Measurements from ENCODE around the gene SLC66A2. TPM values are rescaled to one million over a fixed set of nuclear protein-coding genes. Genes with fewer than 3 reads are reported as not detected.
A peak's percentile ranks its signal among the peaks of the same experiment; 100 is the strongest.

Gene SLC66A2
- total and polyA plus RNA-seq, 8 donors = 17.3 to 69.8 (median 24.4) TPM

DNA sequence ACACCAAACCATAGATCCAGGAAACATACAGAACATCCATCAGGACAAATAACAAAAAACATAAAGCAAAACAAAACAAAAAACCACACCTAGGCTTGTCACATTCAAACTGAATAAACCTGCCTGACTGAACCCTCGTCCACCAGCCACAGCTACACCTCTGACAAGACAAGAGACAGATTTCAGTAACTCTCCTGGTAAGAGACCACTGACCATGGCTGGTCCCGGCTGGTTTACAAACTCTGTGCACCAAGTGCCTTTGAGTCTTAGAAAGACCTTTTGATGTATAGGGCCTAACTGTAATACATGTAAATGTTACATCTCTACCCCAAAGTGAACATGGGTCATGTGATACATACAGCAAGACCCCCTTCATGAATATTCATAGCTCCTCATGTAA is 4.8 kb upstream of the SLC66A2 start:
- ATAC-seq (no peak), DNase-seq (no peak)
- H3K27me3 ChIP-seq = peaks cover 0 to 7% of the 10 kb centered on the region in 2 donors
- intact Hi-C loops (cut with DNase I) = no loop called here
- TF ChIP-seq, protein P1, sequence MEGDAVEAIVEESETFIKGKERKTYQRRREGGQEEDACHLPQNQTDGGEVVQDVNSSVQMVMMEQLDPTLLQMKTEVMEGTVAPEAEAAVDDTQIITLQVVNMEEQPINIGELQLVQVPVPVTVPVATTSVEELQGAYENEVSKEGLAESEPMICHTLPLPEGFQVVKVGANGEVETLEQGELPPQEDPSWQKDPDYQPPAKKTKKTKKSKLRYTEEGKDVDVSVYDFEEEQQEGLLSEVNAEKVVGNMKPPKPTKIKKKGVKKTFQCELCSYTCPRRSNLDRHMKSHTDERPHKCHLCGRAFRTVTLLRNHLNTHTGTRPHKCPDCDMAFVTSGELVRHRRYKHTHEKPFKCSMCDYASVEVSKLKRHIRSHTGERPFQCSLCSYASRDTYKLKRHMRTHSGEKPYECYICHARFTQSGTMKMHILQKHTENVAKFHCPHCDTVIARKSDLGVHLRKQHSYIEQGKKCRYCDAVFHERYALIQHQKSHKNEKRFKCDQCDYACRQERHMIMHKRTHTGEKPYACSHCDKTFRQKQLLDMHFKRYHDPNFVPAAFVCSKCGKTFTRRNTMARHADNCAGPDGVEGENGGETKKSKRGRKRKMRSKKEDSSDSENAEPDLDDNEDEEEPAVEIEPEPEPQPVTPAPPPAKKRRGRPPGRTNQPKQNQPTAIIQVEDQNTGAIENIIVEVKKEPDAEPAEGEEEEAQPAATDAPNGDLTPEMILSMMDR (IDR thresholded peaks at IDR 0.05) = no peak
- H3K27ac ChIP-seq = no peak overlapping the region
- H3K4me3 ChIP-seq = no peak overlapping the region
- H3K4me1 ChIP-seq = peaks cover 3 to 21% of the 10 kb centered on the region in 2 donors
- H3K9me3 ChIP-seq = no peaks in the 10 kb centered on the region
- no peaks in the 10 kb centered on the region for H3K36me3 ChIP-seq

DNA sequence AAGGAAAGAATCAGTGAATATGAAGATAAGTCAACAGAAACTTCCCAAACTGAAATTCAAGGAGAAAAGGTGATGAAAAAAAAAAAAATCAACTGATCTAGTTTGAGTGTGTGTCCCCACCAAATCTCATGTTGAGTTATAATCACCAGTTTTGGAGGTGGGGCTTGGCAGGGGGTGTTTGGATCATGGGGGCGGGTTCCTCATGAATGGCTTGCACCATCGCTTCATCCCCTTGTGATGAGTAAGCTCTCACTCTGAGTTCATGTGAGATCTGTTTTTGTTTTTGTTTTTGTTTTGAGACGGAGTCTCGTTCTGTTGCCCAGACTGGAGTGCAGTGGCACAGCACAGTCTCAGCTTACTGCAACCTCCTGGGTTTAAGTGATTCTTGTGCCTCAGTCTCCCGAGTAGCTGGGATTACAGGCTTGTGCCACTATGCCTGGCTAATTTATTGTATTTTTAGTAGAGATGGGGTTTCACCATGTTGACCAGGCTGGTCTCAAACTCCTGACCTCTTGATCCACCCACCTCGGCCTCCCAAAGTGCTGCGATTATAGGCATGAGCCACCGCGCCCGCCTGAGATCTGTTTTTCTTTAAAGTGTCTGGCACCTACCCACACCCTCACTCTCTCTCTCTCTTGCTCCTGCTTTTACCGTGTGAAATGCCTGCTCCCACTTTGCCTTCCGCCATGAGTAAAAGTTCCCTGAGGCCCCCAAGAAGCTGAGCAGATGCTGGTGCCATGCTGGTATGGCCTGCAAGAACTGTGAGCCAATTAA is 4.0 kb upstream of the SLC66A2 start:
- Histone ChIP-seq H3K27me3 (peaks cover 0 to 7% of the 10 kb centered on the region in 2 donors), H3K4me3 (no peak overlapping the region), H3K27ac (peak overlapping the region in 1 of 2 donors; percentile 67), H3K9me3 (no peaks in the 10 kb centered on the region), H3K36me3 (no peaks in the 10 kb centered on the region), H3K4me1 (peaks cover 0 to 16% of the 10 kb centered on the region in 2 donors)
- DNase-seq (no peak), ATAC-seq (no peak)
- TF ChIP-seq, protein P1 (IDR thresholded peaks at IDR 0.05) = no peak
- intact Hi-C loops (cut with DNase I) = no loop called here

DNA sequence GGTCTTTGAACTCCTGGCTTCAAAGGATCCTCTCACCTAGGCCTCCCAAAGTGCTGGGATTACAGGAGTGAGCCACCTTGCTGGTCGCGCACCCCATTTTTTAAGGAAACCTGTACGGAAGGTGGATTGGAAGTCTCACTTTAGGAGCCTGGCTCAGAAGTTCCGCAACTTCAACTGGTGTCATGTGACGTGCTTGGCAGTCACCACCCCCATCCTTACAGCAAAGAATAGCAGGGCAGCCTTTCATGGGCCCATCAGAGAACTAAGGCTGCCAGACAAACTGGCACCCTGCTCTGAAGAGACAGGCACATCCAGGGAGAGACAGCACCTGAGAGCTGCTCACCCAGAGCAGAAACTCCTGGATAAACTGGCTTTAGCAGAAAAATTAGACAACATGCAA is 3.3 kb upstream of the SLC66A2 start:
- Histone ChIP-seq H3K36me3 (no peaks in the 10 kb centered on the region), H3K27me3 (peaks cover 0 to 7% of the 10 kb centered on the region in 2 donors), H3K9me3 (no peaks in the 10 kb centered on the region), H3K4me1 (peaks cover 6 to 19% of the 10 kb centered on the region in 2 donors), H3K4me3 (no peak overlapping the region), H3K27ac (peak overlapping the region; percentile 58 to 67)
- intact Hi-C loops (cut with DNase I) = no loop called here
- TF ChIP-seq, protein P1 (IDR thresholded peaks at IDR 0.05) = no peak
- ATAC-seq (peak; percentile 21), DNase-seq (no peak)

DNA sequence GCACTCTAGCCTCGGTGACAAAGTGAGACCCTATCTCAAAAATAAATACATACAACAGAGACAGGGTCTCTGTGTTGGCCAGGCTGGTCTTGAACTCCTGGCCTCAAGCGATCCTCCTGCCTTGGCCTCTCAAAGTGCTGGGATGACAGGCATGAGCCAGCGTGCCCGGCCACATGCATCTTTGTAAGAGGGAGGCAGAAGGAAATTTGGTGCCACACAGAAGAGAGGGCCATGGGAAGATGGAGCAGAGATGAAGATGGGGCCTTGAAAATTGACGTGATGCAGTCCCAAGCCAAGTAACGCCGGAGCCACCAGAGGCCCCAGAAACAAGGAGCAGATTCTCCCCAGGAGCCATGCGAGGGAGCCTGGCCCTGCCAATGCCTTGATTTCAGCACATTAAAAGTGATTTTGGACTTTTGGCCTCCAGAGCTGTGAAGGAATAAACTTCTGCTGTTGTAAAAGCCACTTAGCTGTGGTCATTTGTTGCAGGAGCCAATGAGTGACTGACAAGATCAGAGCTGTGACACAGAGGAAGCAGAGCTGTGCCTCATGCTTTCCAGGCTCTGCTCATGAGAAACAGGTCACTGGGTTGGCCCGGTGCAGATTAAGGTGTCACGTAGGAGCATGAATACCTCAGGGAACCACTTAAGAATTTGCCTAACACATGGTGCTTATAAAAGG is 2.7 kb upstream of the SLC66A2 start:
- DNase-seq = peak in 2 of 4 donors; percentile 57 to 73
- TF ChIP-seq, protein P1 (IDR thresholded peaks at IDR 0.05) = no peak
- H3K36me3 ChIP-seq = no peaks in the 10 kb centered on the region
- H3K27ac ChIP-seq = peak overlapping the region; percentile 58 to 67
- ATAC-seq = peak; percentile 63
- H3K9me3 ChIP-seq = no peaks in the 10 kb centered on the region
- peaks cover 12 to 22% of the 10 kb centered on the region in 2 donors for H3K4me1 ChIP-seq
- H3K27me3 ChIP-seq = peaks cover 0 to 7% of the 10 kb centered on the region in 2 donors
- no peak overlapping the region for H3K4me3 ChIP-seq
- intact Hi-C loops (cut with DNase I) = no loop called here

DNA sequence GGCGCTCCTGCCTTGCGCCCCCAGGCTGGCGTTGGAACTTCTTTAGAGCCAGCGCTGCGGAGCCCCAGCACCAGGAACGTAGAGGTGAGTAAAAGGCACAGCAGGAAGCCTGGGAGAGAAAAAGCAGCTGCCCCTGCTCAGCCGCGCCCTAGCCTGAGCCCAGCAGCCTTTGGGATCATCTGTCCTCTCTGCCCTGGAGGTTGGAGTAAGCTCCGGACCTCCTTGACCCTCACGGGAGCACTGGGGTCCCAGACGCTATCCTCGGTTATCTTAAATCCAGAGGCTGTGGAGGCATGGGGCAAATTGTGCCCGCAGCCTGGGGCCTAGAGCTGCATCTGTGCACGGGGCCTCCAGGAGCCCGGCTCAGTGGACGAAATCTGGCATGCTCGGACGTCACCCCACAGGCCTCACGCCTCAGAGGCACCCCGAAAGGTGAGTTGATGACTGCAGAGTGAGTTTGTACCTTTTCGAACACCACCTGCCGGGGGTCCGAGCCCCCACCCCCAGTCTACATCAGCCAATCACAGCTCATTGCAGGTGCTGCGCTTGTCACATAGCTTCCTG is 1.6 kb upstream of the SLC66A2 start:
- intact Hi-C loops (cut with DNase I) = no loop called here

More for the DNA sequence above, 1.6 kb upstream of the SLC66A2 start:
- Histone ChIP-seq H3K27me3 (peaks cover 0 to 7% of the 10 kb centered on the region in 2 donors), H3K4me3 (no peak overlapping the region), H3K9me3 (no peaks in the 10 kb centered on the region), H3K36me3 (no peaks in the 10 kb centered on the region), H3K4me1 (peaks cover 21 to 27% of the 10 kb centered on the region in 2 donors), H3K27ac (no peak overlapping the region)
- ATAC-seq (no peak), DNase-seq (no peak)
- TF ChIP-seq, protein P1 (IDR thresholded peaks at IDR 0.05) = no peak

Measured in left lung (tissue), 10 donors.